HepG2 (cell line): ENCODE measurements around the gene P2RY11. TPM values are rescaled to one million over a fixed set of nuclear protein-coding genes. Genes with fewer than 3 reads are reported as not detected.

ENCODE experiments used
- ARID4A ChIP-seq: sonication (generic); formaldehyde crosslinking; IDR thresholded peaks from 2 replicates; pipeline ENCODE4 v1.5.0; 2020; ENCODE audit warnings: mild to moderate bottlenecking, missing genetic modification reagents, borderline replicate concordance
- MEF2D ChIP-seq: sonication (generic); formaldehyde crosslinking; IDR thresholded peaks from 2 replicates; pipeline ENCODE4 v1.5.1; 2020; ENCODE audit warnings: mild to moderate bottlenecking, missing genetic modification reagents
- PAF1 ChIP-seq: IDR thresholded peaks from 2 replicates; pipeline ENCODE4 v1.6.1; 2016; ENCODE audit warnings: missing genetic modification reagents, missing compliant biosample characterization
- PBX3 ChIP-seq: sonication (generic); formaldehyde crosslinking; IDR thresholded peaks from 2 replicates; pipeline ENCODE4 v1.8.1; 2023; ENCODE audit warnings: missing genetic modification reagents, inconsistent platforms, borderline replicate concordance
- RFX1 ChIP-seq: fragments of 450-650 bp; IDR thresholded peaks from 2 replicates; pipeline ENCODE4 v1.6.1; 2017
- ZNF431 ChIP-seq: sonication (generic); formaldehyde crosslinking; IDR thresholded peaks from 2 replicates; pipeline ENCODE4 v1.9.0; 2022; ENCODE audit warnings: missing genetic modification reagents, low read depth, mild to moderate bottlenecking, borderline replicate concordance
- ZNF83 ChIP-seq: sonication (generic); formaldehyde crosslinking; IDR thresholded peaks from 2 replicates; pipeline ENCODE4 v1.4.0; 2020; ENCODE audit warnings: missing genetic modification reagents, mild to moderate bottlenecking, borderline replicate concordance
- polyA plus RNA-seq, 8 experiments: library from polyadenylated mRNA; depleted of rRNA in 3 of 8; stranded (reverse) in 7 of 8; unstranded in 1 of 8; fragments of >200 nt; fragmentation: Illumina TruSeq in 4 of 8; extraction: Trizol in 4 of 8; gene quantifications; 2 replicates each; pipeline versions ENCODE4 v1.2.1 to v1.2.3, GENCODE V29; 2011 to 2016; ENCODE audit warnings: low read depth in 4 of 8, missing spikeins in 1 of 8, mixed read lengths in 1 of 8; ENCODE audit not compliant: insufficient read depth in 1 of 8
- total RNA-seq, 5 experiments: library from RNA; depleted of rRNA; stranded (reverse); fragments of >200 nt; fragmentation: Illumina TruSeq; extraction: Trizol; gene quantifications; 2 replicates each; pipeline ENCODE4 v1.2.3, GENCODE V29; 2016; ENCODE audit warnings: low read depth in 1 of 5

P2RY11 gene
- total and polyA plus RNA-seq, 2 of the 13 experiments (the other 11 are each of a cell fraction or from before 2014, with no cell fraction given), result 4.0 to 7.8 TPM

GRCh38 chr19:10118960-10119359, 7.5 kb downstream of the P2RY11 start (continued):
- TF ChIP-seq PBX3, result no peak
- TF ChIP-seq RFX1, result no peak
- TF ChIP-seq MEF2D (CRISPR knock-in tag), result no peak
- no peak for TF ChIP-seq ZNF431 (CRISPR knock-in tag)
- no peak for TF ChIP-seq PAF1 (CRISPR knock-in tag)
- no peak for TF ChIP-seq ZNF83
- TF ChIP-seq ARID4A (CRISPR knock-in tag), result no peak
